GM19468 (cell line): Measurements from ENCODE around the gene SLC25A4.

Experiments
- ATAC-seq: cut with Tn5 transposase; IDR thresholded peaks from one replicate; pipeline ENCODE4 v1.9.1; 2021; ENCODE audit warnings: mild to moderate bottlenecking, moderate library complexity, moderate number of reproducible peaks; ENCODE audit not compliant: unreplicated experiment; ENCODE audit errors: extremely low read depth

SLC25A4 gene

GRCh38 chr4:185119927-185120630 is 23.0 kb upstream of the SLC25A4 start:
- no peak for ATAC-seq

DNA sequence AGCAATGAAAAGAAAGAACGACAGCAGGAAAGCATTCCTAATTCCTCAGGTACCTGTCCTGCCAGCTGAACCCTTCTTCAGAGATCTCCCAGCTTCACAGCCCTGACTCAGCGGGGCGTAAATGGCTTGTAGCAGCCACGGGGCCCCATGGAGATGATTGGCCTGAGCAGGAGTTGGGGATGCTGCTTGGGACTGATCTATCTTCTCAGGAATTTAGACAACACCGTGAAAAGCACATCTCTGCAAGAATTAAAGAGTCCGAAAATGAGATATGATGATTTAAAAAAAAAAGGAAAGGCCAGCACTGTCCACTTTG is 22.5 kb upstream of the SLC25A4 start:
- ATAC-seq, result no peak

GRCh38 chr4:185122681-185123345 is 20.3 kb upstream of the SLC25A4 start:
- ATAC-seq, result peak; percentile 20

DNA sequence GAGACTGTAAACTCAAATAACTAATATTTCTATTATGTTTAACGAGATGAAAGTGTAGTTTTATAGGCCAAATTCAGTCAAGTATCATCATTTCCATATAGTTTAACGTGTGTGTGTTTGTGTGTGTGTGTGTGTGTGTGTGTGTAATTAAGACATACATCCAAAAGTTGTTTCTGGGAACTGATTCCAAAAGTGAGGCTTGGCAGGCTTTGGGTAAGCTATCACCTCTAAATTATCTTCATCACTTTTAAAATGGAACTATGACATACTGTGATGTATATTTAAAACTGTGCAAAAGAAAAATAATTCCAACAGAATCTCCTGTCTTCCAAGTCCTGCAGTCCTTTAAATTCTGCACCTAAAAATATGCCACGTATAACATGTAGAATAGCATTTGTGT is 19.1 kb upstream of the SLC25A4 start:
- ATAC-seq, result no peak

GRCh38 chr4:185127021-185127925 is 15.8 kb upstream of the SLC25A4 start:
- ATAC-seq, result no peak

- peak; percentile 58 for ATAC-seq
Observed at GRCh38 chr4:185128272-185129119, 14.6 kb upstream of the SLC25A4 start.

- ATAC-seq, result no peak
Observed at GRCh38 chr4:185134307-185134869, 8.7 kb upstream of the SLC25A4 start.

GRCh38 chr4:185137233-185137925 is 5.7 kb upstream of the SLC25A4 start:
- ATAC-seq, result no peak

- ATAC-seq, result no peak
Observed at GRCh38 chr4:185138161-185138560, 4.9 kb upstream of the SLC25A4 start.

- no peak for ATAC-seq
Observed at GRCh38 chr4:185139736-185140135, 3.3 kb upstream of the SLC25A4 start.

DNA sequence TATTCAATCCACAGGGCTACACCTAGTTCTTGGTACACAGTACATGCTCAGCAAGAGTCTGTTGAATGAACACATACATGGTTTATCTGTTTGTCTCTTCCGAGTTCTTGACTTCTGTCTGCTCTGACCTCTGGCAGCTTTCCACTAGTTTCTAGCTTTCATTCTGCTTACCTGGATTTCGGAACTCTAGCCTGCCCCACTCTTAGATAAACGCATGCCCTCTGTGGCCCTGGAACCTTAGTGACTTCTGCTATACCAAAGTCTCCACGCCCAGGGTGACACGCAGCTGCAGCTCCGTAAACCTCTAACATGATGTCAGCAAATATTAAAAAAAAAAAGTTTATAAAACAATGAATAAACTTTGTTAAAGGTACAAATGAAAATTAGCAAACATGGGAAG is 1.3 kb upstream of the SLC25A4 start:
- no peak for ATAC-seq

GRCh38 chr4:185142564-185142911 is 528 bp upstream of the SLC25A4 start:
- ATAC-seq, result no peak

GRCh38 chr4:185143601-185143969 is 519 bp downstream of the SLC25A4 start:
- no peak for ATAC-seq

GRCh38 chr4:185144601-185145240 is 1.7 kb downstream of the SLC25A4 start:
- no peak for ATAC-seq

DNA sequence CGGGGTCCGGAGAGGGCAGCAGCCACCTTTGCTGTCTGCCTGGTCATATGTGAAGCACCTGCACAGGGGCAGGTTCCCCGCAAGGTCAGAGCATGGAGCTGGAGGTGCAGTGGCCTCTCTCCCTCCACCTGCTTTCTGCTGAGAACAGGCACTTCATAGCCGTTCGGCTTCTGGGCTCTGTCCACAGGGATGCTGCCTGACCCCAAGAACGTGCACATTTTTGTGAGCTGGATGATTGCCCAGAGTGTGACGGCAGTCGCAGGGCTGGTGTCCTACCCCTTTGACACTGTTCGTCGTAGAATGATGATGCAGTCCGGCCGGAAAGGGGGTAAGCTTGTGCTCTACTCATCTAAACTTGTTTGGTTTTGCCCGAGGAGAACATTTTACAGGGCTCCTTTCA is 2.5 kb downstream of the SLC25A4 start:
- ATAC-seq, result no peak

DNA sequence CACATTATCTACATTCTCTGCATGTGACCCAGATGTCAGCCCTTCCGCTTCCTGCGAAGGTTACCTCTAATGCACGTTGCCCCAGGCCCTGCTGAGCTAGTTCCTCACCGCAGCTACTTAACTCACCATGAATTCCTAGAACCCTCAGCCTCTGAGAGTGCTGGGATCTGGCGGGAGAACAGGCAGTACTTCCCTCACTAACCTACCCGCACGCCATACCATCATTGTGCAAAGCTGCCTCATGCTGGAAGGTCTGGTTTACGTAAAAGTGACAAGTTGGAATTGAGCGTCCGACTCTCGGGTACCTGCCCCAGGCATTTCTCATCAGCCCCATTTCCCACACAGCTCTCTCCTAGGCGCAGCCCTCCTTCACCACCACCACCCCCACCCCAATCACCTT is 6.3 kb downstream of the SLC25A4 start:
- ATAC-seq, result no peak

- ATAC-seq, result no peak
Observed at GRCh38 chr4:185151296-185151695, 8.2 kb downstream of the SLC25A4 start.

- peak; percentile 73 for ATAC-seq
Observed at GRCh38 chr4:185165605-185166063, 22.6 kb downstream of the SLC25A4 start.

- no peak for ATAC-seq
Observed at GRCh38 chr4:185167234-185167633, 24.2 kb downstream of the SLC25A4 start.
